Measurements from ENCODE around the gene SLC12A5.

GRCh38 chr20:46028772-46029371 is at the start of gene SLC12A5:
- no peak for TF ChIP-seq EZH2 (IDR thresholded peaks at IDR 0.05; ENCODE audit: low read length, missing control alignments)
- no peak for TF ChIP-seq CTCF (conservative IDR thresholded peaks at IDR 0.05 in 1 of 2, IDR thresholded peaks at IDR 0.05 in 1 of 2; ENCODE audit: low read depth in 1 of 2, low read length in 2 of 2)
